HepG2 (cell line): ENCODE measurements around the gene HECTD4. TPM values are rescaled to one million over a fixed set of nuclear protein-coding genes. Genes with fewer than 3 reads are reported as not detected.

Experiments used
- ATF5 ChIP-seq: sonication (generic); formaldehyde crosslinking; IDR thresholded peaks from 2 replicates; pipeline ENCODE4 v1.4.0; 2020; ENCODE audit warnings: mild to moderate bottlenecking, low read depth, missing genetic modification reagents
- CBFB ChIP-seq: sonication (generic); formaldehyde crosslinking; IDR thresholded peaks from 2 replicates; pipeline ENCODE4 v1.4.0; 2020; ENCODE audit warnings: missing genetic modification reagents
- CEBPG ChIP-seq: IDR thresholded peaks from 2 replicates; pipeline ENCODE4 v1.6.1; 2016
- CREBL2 ChIP-seq: sonication (generic); formaldehyde crosslinking; IDR thresholded peaks from 2 replicates; pipeline ENCODE4 v1.8.1; 2023; ENCODE audit warnings: missing genetic modification reagents, mild to moderate bottlenecking, borderline replicate concordance
- HNRNPL ChIP-seq: fragments of 200-400 bp; formaldehyde crosslinking; IDR thresholded peaks from 2 replicates; pipeline ENCODE4 v1.6.1; 2017; ENCODE audit warnings: mild to moderate bottlenecking, low read depth, low read length
- ISL2 ChIP-seq: sonication (generic); formaldehyde crosslinking; IDR thresholded peaks from 2 replicates; pipeline ENCODE4 v1.5.0; 2020; ENCODE audit warnings: missing genetic modification reagents
- MAFF ChIP-seq: IDR thresholded peaks from 2 replicates; pipeline ENCODE4 v1.6.1; 2011; ENCODE audit warnings: low read depth, low read length, improper control_type of control experiment
- NFAT5 ChIP-seq: sonication (generic); formaldehyde crosslinking; IDR thresholded peaks from 2 replicates; pipeline ENCODE4 v1.4.0; 2020; ENCODE audit warnings: missing genetic modification reagents
- NONO ChIP-seq, 2 experiments: fragments of 450-650 bp in 1 of 2; sonication (generic) in 1 of 2; formaldehyde crosslinking in 1 of 2; IDR thresholded peaks in 1 of 2; conservative IDR thresholded peaks in 1 of 2; 2 replicates each; pipeline versions ENCODE4 v1.6.1 to v1.8.0; 2017 to 2022; ENCODE audit warnings: mild to moderate bottlenecking in 1 of 2, missing genetic modification reagents in 1 of 2, moderate library complexity in 1 of 2
- PRPF4 ChIP-seq: fragments of 200-400 bp; formaldehyde crosslinking; IDR thresholded peaks from 2 replicates; pipeline ENCODE4 v1.6.1; 2016; ENCODE audit warnings: low read length, low read depth; ENCODE audit not compliant: poor library complexity, severe bottlenecking
- RFX5 ChIP-seq: IDR thresholded peaks from 2 replicates; pipeline ENCODE4 v1.6.1; 2011; ENCODE audit warnings: low read depth, low read length, improper control_type of control experiment
- SP1 ChIP-seq, 2 experiments: fragments of 450-650 bp in 1 of 2; sonication (generic) in 1 of 2; formaldehyde crosslinking in 1 of 2; IDR thresholded peaks; 2 replicates each; pipeline versions ENCODE4 v1.4.0 to v1.6.1; 2016 to 2020; ENCODE audit warnings: missing genetic modification reagents in 1 of 2
- TCF7L2 ChIP-seq: IDR thresholded peaks from 2 replicates; pipeline ENCODE4 v1.6.1; 2011; ENCODE audit warnings: mild to moderate bottlenecking, low read depth, low read length, moderate library complexity
- ZBTB7A ChIP-seq: sonication (generic); formaldehyde crosslinking; IDR thresholded peaks from 2 replicates; pipeline ENCODE4 v1.8.0; 2022; ENCODE audit warnings: mild to moderate bottlenecking, missing genetic modification reagents
- ZNF17 ChIP-seq: sonication (generic); formaldehyde crosslinking; IDR thresholded peaks from 2 replicates; pipeline ENCODE4 v1.5.0; 2020; ENCODE audit warnings: mild to moderate bottlenecking, missing genetic modification reagents
- ZNF275 ChIP-seq: sonication (generic); formaldehyde crosslinking; IDR thresholded peaks from 2 replicates; pipeline ENCODE4 v1.8.0; 2022; ENCODE audit warnings: missing genetic modification reagents, mild to moderate bottlenecking, inconsistent platforms, borderline replicate concordance
- ZNF512 ChIP-seq: sonication (generic); formaldehyde crosslinking; IDR thresholded peaks from 2 replicates; pipeline ENCODE4 v1.4.0; 2020; ENCODE audit warnings: mild to moderate bottlenecking, missing genetic modification reagents
- polyA plus RNA-seq, 8 experiments: library from polyadenylated mRNA; depleted of rRNA in 3 of 8; stranded (reverse) in 7 of 8; unstranded in 1 of 8; fragments of >200 nt; fragmentation: Illumina TruSeq in 4 of 8; extraction: Trizol in 4 of 8; gene quantifications; 2 replicates each; pipeline versions ENCODE4 v1.2.1 to v1.2.3, GENCODE V29; 2011 to 2016; ENCODE audit warnings: low read depth in 4 of 8, missing spikeins in 1 of 8, mixed read lengths in 1 of 8; ENCODE audit not compliant: insufficient read depth in 1 of 8
- total RNA-seq, 5 experiments: library from RNA; depleted of rRNA; stranded (reverse); fragments of >200 nt; fragmentation: Illumina TruSeq; extraction: Trizol; gene quantifications; 2 replicates each; pipeline ENCODE4 v1.2.3, GENCODE V29; 2016; ENCODE audit warnings: low read depth in 1 of 5

Gene HECTD4
- total and polyA plus RNA-seq, 2 of the 13 experiments (the other 11 are each of a cell fraction or from before 2014, with no cell fraction given): 9.0 to 11.4 TPM

GRCh38 chr12:112381883-112382796, at the start of gene HECTD4 (continued):
- TF ChIP-seq SP1 (IDR thresholded peaks at IDR 0.05) (no peak), SP1 (CRISPR knock-in tag; IDR thresholded peaks at IDR 0.05) (peak; percentile 97), CEBPG (CRISPR knock-in tag) (no peak; the same call in 1 of the 2 replicates), ZBTB7A (CRISPR knock-in tag) (peak; percentile 74; the same call in 1 of the 2 replicates), PRPF4 (no peak), CREBL2 (no peak), MAFF (no peak), CBFB (CRISPR knock-in tag) (0 out of 2 replicates have a peak, but pooled peaks have one; percentile 35), ZNF512 (CRISPR knock-in tag) (no peak), NONO (IDR thresholded peaks at IDR 0.05) (no peak), NONO (CRISPR knock-in tag; conservative IDR thresholded peaks at IDR 0.05) (peak; percentile 80; the same call in 1 of the 2 replicates), ISL2 (CRISPR knock-in tag) (peak; percentile 49; the same call in 1 of the 2 replicates), ZNF275 (CRISPR knock-in tag) (peak; percentile 37; the same call in 1 of the 2 replicates), NFAT5 (CRISPR knock-in tag) (no peak), ZNF17 (no peak), TCF7L2 (no peak), RFX5 (no peak), ATF5 (CRISPR knock-in tag) (no peak), HNRNPL (no peak)
